Hepatocyte (in vitro differentiated cells): ENCODE measurements around the gene ZIC5. TPM values are rescaled to one million over a fixed set of nuclear protein-coding genes. Genes with fewer than 3 reads are reported as not detected.
A peak's percentile ranks its signal among the peaks of the same experiment; 100 is the strongest.

ENCODE experiments used
- DNase-seq: peaks from one replicate; pipeline ENCODE4 v3.0.0-alpha.2; 2016; ENCODE audit warnings: low spot score
- H2AFZ ChIP-seq: fragments of 200-600 bp; sonication (generic); 2 replicates; pipeline ENCODE4 v1.6.0; 2016; ENCODE audit warnings: antibody characterized with exemption, mild to moderate bottlenecking
- H3K27ac ChIP-seq: fragments of 200-600 bp; sonication (generic); 2 replicates; pipeline ENCODE4 v1.5.1; 2016; ENCODE audit warnings: mild to moderate bottlenecking
- H3K27me3 ChIP-seq: fragments of 200-600 bp; sonication (generic); 2 replicates; pipeline ENCODE4 v1.6.1; 2016
- H3K36me3 ChIP-seq: fragments of 200-600 bp; sonication (generic); replicated peaks from 2 replicates; pipeline ENCODE4 v1.5.1; 2016; ENCODE audit warnings: low read depth; ENCODE audit not compliant: insufficient read depth
- H3K4me1 ChIP-seq: fragments of 200-600 bp; sonication (generic); 2 replicates; pipeline ENCODE4 v1.5.1; 2016; ENCODE audit warnings: mild to moderate bottlenecking, moderate library complexity; ENCODE audit not compliant: insufficient read depth
- H3K4me2 ChIP-seq: fragments of 200-600 bp; sonication (generic); 2 replicates; pipeline ENCODE4 v1.6.0; 2016
- H3K4me3 ChIP-seq: fragments of 200-600 bp; sonication (generic); 2 replicates; pipeline ENCODE4 v1.5.1; 2016; ENCODE audit warnings: mild to moderate bottlenecking
- H3K79me2 ChIP-seq: fragments of 200-600 bp; sonication (generic); 2 replicates; pipeline ENCODE4 v1.6.0; 2017; ENCODE audit warnings: mild to moderate bottlenecking
- H3K9me2 ChIP-seq: fragments of 200-600 bp; sonication (generic); replicated peaks from 2 replicates; pipeline ENCODE4 v1.6.0; 2017; ENCODE audit warnings: mild to moderate bottlenecking; ENCODE audit not compliant: insufficient read depth
- H3K9me3 ChIP-seq: fragments of 200-600 bp; sonication (generic); 2 replicates; pipeline ENCODE4 v1.5.1; 2016; ENCODE audit warnings: low read depth, mild to moderate bottlenecking
- H4K20me1 ChIP-seq: fragments of 200-600 bp; sonication (generic); 2 replicates; pipeline ENCODE4 v1.6.0; 2016; ENCODE audit warnings: mild to moderate bottlenecking; ENCODE audit not compliant: insufficient read depth, poor library complexity, severe bottlenecking
- CTCF ChIP-seq: fragments of 200-600 bp; sonication (generic); IDR thresholded peaks from 2 replicates; pipeline ENCODE4 v1.5.1; 2016; ENCODE audit warnings: antibody characterized with exemption, mild to moderate bottlenecking; ENCODE audit not compliant: poor library complexity
- EZH2 ChIP-seq: fragments of 200-600 bp; sonication (generic); IDR thresholded peaks from 2 replicates; pipeline ENCODE4 v1.6.1; 2016; ENCODE audit warnings: antibody characterized with exemption, mild to moderate bottlenecking, borderline replicate concordance
- EZH2phosphoT487 ChIP-seq: fragments of 200-600 bp; sonication (generic); IDR thresholded peaks from one replicate; pipeline ENCODE4 v1.6.1; 2018; ENCODE audit warnings: antibody characterized with exemption, mild to moderate bottlenecking, low read depth, moderate library complexity; ENCODE audit not compliant: unreplicated experiment, severe bottlenecking
- WGBS: methylation state at CpG from one replicate; pipeline ENCODE4 v1.1.6; 2016; ENCODE audit warnings: low lambda C conversion rate; ENCODE audit errors: missing lambda C conversion rate; 5-methylcytosine and 5-hydroxymethylcytosine counted together
- polyA plus RNA-seq: library from polyadenylated mRNA; unstranded; fragments of >200 nt; fragmentation: Nextera tagmentation; extraction: Ambion mirVana; gene quantifications from 2 replicates; pipeline ENCODE4 v1.2.1, GENCODE V29; 2016
- total RNA-seq: library from RNA; depleted of rRNA; stranded (reverse); fragments of >200 nt; gene quantifications from 2 replicates; pipeline ENCODE4 v1.2.3, GENCODE V29; 2014

ZIC5 gene
- total and polyA plus RNA-seq, 2 experiments from 2014 or later, result 0.13 TPM; not detected in 1

- H3K4me2 ChIP-seq, result no peak overlapping the region
- H3K27me3 ChIP-seq, result peaks cover 95% of the 10 kb centered on the region
- WGBS, result 62% methylated on average over 8 of the region's 8 CpGs
Measured at GRCh38 chr13:99961636-99962035, 9.9 kb downstream of the ZIC5 start.

GRCh38 chr13:99960663-99961311 lies 10.8 kb downstream of the ZIC5 start:
- H3K27me3 ChIP-seq, result peaks cover 95% of the 10 kb centered on the region
- no peak for DNase-seq

More at GRCh38 chr13:99961636-99962035, 9.9 kb downstream of the ZIC5 start:
- H4K20me1 ChIP-seq, result no peaks in the 10 kb centered on the region
- no peaks in the 10 kb centered on the region for H3K79me2 ChIP-seq
- no peaks in the 10 kb centered on the region for H3K36me3 ChIP-seq
- no peak for DNase-seq
- H2AFZ ChIP-seq, result no peak overlapping the region
- peaks cover 15% of the 10 kb centered on the region for H3K4me1 ChIP-seq
- no peak overlapping the region for H3K4me3 ChIP-seq
- no peak overlapping the region for H3K27ac ChIP-seq
- TF ChIP-seq CTCF, result no peak
- no peak for TF ChIP-seq EZH2
- no peaks in the 10 kb centered on the region for H3K9me2 ChIP-seq
- H3K9me3 ChIP-seq, result no peaks in the 10 kb centered on the region

GRCh38 chr13:99959540-99960230 lies 11.9 kb downstream of the ZIC5 start:
- DNase-seq, result no peak
- H3K27ac ChIP-seq, result no peak overlapping the region
- peaks cover 98% of the 10 kb centered on the region for H3K27me3 ChIP-seq
- H3K4me3 ChIP-seq, result no peak overlapping the region
- H3K9me3 ChIP-seq, result no peaks in the 10 kb centered on the region
- no peaks in the 10 kb centered on the region for H3K79me2 ChIP-seq
- TF ChIP-seq CTCF (peak; percentile 38), EZH2 (peak; percentile 83), EZH2phosphoT487 (peak; percentile 10)
- H2AFZ ChIP-seq, result no peak overlapping the region
- no peaks in the 10 kb centered on the region for H3K36me3 ChIP-seq
- no peaks in the 10 kb centered on the region for H4K20me1 ChIP-seq
- 4% methylated on average over 47 of the region's 49 CpGs for WGBS
- no peaks in the 10 kb centered on the region for H3K9me2 ChIP-seq
- peak overlapping the region; percentile 72 for H3K4me2 ChIP-seq
- H3K4me1 ChIP-seq, result peaks cover 27% of the 10 kb centered on the region

More at GRCh38 chr13:99960663-99961311, 10.8 kb downstream of the ZIC5 start:
- Histone ChIP-seq H3K27ac (no peak overlapping the region), H4K20me1 (no peaks in the 10 kb centered on the region), H3K79me2 (no peaks in the 10 kb centered on the region), H2AFZ (no peak overlapping the region), H3K9me2 (no peaks in the 10 kb centered on the region), H3K9me3 (no peaks in the 10 kb centered on the region), H3K4me1 (peaks cover 23% of the 10 kb centered on the region), H3K36me3 (no peaks in the 10 kb centered on the region), H3K4me2 (no peak overlapping the region), H3K4me3 (no peak overlapping the region)
- TF ChIP-seq EZH2phosphoT487 (no peak), EZH2 (no peak)
- WGBS, result 22% methylated on average over 13 of the region's 13 CpGs

GRCh38 chr13:99959127-99959539 lies 12.4 kb downstream of the ZIC5 start:
- Histone ChIP-seq H3K27ac (no peak overlapping the region), H3K27me3 (peaks cover 98% of the 10 kb centered on the region), H4K20me1 (no peaks in the 10 kb centered on the region), H3K79me2 (no peaks in the 10 kb centered on the region), H3K9me3 (no peaks in the 10 kb centered on the region), H3K4me3 (no peak overlapping the region), H3K36me3 (no peaks in the 10 kb centered on the region), H3K4me1 (peaks cover 27% of the 10 kb centered on the region), H3K4me2 (peak overlapping the region; percentile 72), H2AFZ (no peak overlapping the region), H3K9me2 (no peaks in the 10 kb centered on the region)
- TF ChIP-seq EZH2phosphoT487 (peak; percentile 75), CTCF (no peak), EZH2 (peak; percentile 89)
- DNase-seq, result no peak
- 11% methylated on average over 10 of the region's 10 CpGs for WGBS
